Gastrocnemius medialis (tissue), 4 donors: Measurements from ENCODE around the gene SCAI.

ENCODE experiments used
- POLR2A ChIP-seq, 2 donors: fragments of 450-650 bp; IDR thresholded peaks; one replicate each; pipeline ENCODE4 v1.6.1; 2017; ENCODE audit warnings: antibody characterized with exemption in 2 of 2, mild to moderate bottlenecking in 2 of 2, moderate library complexity in 2 of 2
- TF ChIP-seq, protein P1 (sequence below), 5 experiments: fragments of 450-650 bp in 3 of 5; fragments of 200-600 bp in 2 of 5; sonication (generic) in 2 of 5; IDR thresholded peaks in 4 of 5; conservative IDR thresholded peaks in 1 of 5; 1 replicate in 4 of 5; 2 replicates in 1 of 5; pipeline ENCODE4 v1.5.1; 2016 to 2019; ENCODE audit warnings: antibody characterized with exemption in 5 of 5, mild to moderate bottlenecking in 3 of 5, moderate library complexity in 3 of 5

DNA sequence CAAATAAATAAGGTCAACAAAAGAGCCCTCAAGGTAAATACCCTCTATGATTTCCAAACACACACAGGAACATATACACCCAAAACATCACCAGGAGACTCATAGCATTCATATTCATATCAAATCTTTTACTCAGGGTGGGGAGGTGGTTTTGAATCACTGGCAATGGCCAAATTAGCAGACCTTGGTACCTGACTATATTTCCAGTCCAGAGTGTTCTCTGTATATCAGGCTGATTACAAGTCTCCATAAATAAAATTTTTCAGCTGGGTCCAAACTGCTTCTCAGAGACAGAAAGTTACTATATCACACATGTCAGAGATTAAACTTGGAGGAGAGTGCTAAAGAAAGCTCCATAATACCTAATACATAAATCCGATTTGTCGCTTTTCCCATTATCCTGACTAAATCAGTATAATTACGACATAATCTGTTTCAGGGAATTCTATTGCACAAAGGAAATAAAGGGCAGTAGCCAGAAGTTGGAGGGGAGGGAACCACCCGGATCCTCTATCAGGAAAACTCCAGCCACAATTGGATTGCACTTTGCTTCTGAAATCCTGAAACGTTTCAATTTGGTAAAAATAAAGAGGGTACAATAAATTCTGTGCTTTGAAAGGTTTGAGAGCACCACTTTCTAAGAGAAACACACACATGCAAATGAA is 195.5 kb downstream of the SCAI start:
- TF ChIP-seq, protein P1, sequence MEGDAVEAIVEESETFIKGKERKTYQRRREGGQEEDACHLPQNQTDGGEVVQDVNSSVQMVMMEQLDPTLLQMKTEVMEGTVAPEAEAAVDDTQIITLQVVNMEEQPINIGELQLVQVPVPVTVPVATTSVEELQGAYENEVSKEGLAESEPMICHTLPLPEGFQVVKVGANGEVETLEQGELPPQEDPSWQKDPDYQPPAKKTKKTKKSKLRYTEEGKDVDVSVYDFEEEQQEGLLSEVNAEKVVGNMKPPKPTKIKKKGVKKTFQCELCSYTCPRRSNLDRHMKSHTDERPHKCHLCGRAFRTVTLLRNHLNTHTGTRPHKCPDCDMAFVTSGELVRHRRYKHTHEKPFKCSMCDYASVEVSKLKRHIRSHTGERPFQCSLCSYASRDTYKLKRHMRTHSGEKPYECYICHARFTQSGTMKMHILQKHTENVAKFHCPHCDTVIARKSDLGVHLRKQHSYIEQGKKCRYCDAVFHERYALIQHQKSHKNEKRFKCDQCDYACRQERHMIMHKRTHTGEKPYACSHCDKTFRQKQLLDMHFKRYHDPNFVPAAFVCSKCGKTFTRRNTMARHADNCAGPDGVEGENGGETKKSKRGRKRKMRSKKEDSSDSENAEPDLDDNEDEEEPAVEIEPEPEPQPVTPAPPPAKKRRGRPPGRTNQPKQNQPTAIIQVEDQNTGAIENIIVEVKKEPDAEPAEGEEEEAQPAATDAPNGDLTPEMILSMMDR (IDR thresholded peaks at IDR 0.05 in 4 of 5, conservative IDR thresholded peaks at IDR 0.05 in 1 of 5): no peak
- TF ChIP-seq POLR2A (IDR thresholded peaks at IDR 0.05): no peak
